Suppressor macrophage treated with lipopolysaccharide for 1 hour (primary cell): ENCODE data around the gene PAPSS1.
"Not testable (repeated sequence)": the region's sequence is repeated elsewhere in the genome, so short reads cannot be mapped to it uniquely, and the experiment has no call there.

ENCODE experiments used
- DNase-seq, 3 donors: peaks; one replicate each; pipeline ENCODE4 v3.0.0-alpha.2; 2020 to 2022

PAPSS1 gene

GRCh38 chr4:107719922-107720722 lies at the start of gene PAPSS1:
Gene PAPSS1 (minus strand): TSS chr4:107720234. CDS start chr4:107720179, 55 bp downstream.
- peak; percentile 96 to 98 (median 97) for DNase-seq

DNA sequence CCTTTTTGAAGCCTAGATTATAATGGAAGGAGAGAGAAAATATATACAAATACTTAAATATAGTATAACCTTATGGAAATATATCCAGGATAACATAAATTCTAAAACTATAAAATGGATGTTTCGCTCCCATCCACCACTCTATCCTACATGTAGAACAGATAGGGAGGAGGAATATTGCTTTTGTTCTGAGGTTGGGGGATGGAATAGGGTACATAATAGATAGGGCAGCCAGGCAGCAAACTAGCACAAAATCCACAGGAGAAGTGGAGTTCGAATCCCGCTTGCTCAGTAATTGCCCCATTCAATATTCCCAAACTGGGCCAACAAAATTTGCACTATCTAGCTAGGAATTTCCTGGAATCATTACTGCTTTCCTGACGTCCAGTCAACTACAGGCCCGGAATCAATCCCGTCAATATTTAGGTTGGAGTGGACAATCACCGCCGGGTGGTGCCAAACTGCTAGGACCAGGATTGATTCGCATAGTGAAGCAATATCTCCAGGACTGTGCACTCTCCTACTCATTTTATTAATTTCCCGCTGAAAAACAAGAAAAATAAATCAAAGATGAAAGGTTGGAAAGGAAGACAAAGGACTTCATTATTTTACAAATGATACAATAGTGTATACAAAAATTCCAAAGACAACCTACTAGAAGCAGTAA lies 40.4 kb upstream of the PAPSS1 start:
- DNase-seq, result no peak

GRCh38 chr4:107757864-107758476 lies 37.9 kb upstream of the PAPSS1 start:
- DNase-seq, result peak; percentile 37 to 82 (median 81)

DNA sequence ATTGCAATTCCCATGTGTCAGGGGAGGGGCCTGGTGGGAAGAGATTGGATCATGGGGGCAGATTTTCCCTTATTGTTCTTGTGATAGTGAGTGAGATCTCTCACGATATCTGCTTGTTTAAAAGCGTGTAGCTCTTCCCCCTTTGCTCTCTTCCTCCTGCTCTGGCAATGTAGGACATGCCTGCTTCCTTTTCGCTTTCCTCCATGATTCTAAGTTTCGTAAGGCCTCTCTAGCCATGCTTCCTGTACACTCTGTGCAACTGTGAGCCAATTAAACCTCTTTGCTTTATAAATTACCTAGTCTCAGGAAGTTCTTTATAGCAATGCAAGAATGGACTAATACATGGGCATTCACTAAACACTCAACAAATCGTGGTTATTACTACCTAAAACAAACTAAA lies 37.2 kb upstream of the PAPSS1 start:
- DNase-seq, result peak; percentile 10 to 31 (median 28)

- DNase-seq, result peak; percentile 69 to 89 (median 76)
Measured at GRCh38 chr4:107755841-107756356, 35.9 kb upstream of the PAPSS1 start.

DNA sequence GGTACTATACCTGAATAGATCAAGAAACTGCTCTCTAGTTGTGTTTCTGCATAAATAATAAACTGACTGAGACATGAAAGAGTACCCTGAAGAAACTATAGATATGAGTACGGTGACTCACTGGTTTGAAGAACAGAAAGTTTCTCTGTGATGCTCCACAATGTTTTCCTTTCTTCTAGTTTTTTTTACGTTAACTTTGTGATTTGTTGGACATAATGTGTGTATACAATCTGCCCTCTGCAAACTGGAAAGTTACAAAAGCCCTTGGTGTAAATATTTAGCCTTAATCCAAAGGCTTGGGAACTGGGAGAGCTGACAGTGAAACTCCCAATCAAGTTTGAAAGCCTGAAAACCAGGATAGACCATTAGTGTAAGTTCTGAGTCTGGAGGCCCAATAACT lies 31.6 kb upstream of the PAPSS1 start:
- DNase-seq, result no peak

DNA sequence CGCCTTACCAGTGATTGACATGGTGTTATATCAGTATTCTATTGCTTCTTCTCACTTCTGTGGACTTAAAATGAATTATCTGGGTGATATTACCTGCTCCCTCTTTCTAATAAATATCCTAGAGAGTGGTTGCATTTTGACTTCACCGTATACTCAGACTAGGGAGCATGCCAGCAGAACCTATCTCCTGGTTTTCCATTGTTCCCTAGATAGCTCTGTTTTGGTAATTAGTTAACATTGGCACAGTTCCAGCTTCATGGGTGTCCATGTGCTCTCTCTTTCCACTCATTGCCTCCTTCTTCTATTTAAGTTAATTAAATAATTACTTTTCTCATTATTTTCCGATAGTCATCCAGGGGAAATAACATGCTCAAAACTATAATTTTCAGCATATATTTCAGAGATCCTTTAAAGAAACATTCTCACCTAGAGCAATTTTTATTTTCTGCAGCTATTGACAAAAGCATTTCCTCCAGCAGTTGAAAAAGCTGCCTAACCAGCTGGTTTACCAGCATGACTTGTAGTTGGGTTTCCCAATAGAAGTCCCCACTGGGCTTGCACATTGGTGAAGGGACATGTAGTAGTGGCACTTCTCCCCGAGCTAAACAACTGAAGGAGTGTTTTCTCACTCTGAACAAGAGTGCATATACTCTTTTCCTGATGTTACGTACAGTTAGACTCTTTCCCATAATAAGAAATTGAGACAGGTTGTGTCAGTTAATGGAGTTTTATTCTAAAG lies 27.9 kb upstream of the PAPSS1 start:
- DNase-seq, result no peak

DNA sequence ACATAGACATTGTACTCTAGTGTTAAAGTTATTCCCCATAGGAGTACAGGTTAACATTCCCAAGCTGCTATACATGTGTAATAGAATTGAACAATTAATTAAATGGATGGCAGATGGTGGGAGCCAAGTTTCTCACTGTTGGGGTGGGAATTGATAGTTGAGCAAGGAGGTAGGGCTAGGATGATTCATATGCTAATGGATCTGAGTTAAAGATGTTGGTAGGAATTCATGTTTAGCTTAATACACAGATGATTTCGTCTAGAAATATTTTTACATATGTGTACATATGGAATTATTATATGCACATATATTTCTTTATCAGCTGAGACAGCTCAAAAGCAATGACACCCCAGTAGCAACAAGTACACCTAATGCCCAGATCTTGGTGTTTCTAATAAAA lies 26.1 kb upstream of the PAPSS1 start:
- DNase-seq, result no peak

DNA sequence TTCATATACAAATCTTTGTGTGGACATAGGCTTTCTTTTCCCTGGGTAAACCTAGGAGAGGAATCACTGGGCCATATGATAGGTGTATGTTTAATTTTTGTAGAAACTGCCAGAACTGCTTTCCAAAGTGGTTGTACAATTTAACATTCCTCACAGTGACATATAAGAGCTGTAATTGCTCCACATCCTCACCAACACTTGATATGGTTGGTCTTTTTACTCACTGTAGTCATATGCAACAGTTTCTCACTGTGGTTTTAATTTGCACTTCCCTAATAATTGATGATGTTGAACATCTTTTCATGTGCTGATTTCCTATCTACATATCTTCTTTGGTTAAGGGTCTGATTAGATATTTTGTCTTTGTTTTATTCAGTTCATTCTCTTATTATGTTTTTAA lies 24.5 kb upstream of the PAPSS1 start:
- no peak for DNase-seq

GRCh38 chr4:107743532-107743931 lies 23.5 kb upstream of the PAPSS1 start:
- no peak for DNase-seq

- no peak for DNase-seq
Measured at GRCh38 chr4:107742791-107743190, 22.8 kb upstream of the PAPSS1 start.

- no peak for DNase-seq
Measured at GRCh38 chr4:107742196-107742595, 22.2 kb upstream of the PAPSS1 start.

GRCh38 chr4:107740950-107741701 lies 21.1 kb upstream of the PAPSS1 start:
- DNase-seq, result no peak

DNA sequence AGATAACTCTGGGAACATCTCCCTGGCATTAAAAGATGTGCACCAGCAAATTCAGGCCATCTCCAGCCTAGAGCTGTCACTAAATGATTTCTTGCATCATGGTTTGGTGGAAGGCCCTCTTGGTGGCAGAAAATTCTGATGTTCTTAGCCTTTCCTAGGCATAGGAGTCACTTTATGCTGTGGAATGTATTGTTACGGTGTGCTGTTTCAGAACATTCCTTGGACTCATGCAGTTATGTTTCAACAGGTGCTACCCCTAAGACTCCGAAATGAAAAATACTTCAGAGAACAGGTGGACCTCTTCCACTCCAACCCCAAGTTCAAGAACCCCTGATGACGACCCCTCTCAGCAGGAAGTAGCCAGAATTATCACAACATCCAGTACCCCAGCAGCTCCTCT lies 20.3 kb upstream of the PAPSS1 start:
- no peak for DNase-seq

- DNase-seq, result no peak
Measured at GRCh38 chr4:107737450-107737849, 17.4 kb upstream of the PAPSS1 start.

GRCh38 chr4:107736924-107737448 lies 17.0 kb upstream of the PAPSS1 start:
- peak; percentile 64 to 71 (median 70) for DNase-seq

DNA sequence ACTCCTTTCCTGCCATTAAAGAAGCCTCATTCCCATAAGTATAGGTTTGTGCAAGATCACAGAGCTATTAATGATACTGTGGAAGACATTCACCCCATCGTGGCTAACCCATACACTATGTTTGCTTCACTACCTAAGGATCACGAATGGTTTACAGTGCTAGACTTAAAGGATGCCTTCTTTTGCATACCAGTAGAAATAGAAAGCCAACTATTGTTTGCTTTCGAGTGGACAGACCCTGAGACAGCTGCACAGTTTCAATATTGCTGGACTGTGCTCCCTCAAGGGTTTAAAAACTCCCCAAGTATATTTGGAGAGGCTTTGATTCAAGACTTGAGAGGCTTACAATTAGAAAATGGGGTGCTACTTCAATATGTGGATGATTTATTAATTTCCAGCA lies 16.0 kb upstream of the PAPSS1 start:
- DNase-seq, result no peak

DNA sequence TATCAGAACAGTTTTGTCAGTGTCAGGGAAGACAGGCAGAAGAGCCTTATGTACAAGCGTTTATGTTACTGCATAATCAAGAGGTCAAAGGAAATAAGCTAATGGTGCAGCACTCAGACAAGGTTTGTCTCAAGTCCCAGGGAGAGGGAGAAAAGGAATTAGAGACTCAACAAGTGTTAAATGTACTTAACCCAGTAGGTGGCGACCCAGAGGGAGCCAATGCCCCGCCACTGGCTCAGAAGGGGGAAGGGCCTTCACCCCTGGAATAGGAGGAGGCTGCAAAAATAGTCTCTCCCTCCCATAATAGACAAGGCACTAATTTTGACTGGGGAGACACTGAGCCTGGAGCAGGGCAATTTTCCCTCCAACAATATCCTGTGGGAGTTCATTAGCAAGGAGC lies 14.1 kb upstream of the PAPSS1 start:
- DNase-seq, result peak; percentile 45 to 64 (median 53)

DNA sequence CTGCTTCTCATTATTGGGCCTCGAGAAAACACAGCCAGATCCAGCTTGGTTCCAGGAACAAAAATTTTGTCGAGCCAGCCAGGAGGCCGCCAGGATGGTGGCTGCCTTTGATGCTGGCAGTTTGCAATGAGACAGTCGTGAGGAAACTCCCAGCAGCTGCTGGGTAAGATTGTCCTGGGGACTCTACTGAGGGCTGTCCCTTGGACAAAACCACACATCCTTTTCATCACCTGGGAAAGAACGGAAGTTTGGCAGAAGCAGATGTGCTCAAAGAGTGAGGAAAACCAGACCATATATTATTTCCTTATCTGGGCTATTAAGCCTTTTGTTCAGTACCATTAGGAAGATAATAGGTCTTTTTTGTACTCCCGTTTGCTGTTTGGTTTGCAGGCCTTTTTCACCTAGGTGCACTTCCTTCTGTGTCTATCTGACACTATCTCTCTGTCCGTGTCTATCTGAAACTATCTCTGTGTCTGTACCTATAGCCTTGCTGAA lies 13.4 kb upstream of the PAPSS1 start:
- DNase-seq, result no peak

DNA sequence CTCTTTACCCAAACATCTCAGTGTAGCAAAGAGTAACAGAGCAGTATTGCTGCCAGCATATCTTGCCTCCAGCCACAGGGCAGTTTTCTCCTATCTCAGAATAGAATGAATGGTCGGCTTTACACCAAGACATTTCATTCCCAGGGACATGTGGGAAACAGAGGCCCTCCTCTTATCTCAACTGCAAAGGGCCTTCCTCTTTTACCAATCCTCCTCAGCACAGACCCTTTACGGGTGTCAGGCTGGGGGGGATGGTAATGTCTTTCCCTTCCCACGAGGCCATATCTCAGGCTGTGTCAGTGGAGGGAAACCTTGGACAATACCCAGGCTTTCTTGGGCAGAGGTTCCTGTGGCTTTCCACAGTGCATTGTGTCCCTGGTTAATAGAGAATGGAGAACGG lies 9.0 kb upstream of the PAPSS1 start:
- not testable (repeated sequence) for DNase-seq

- not testable (repeated sequence) for DNase-seq
Measured at GRCh38 chr4:107726131-107726925, 6.3 kb upstream of the PAPSS1 start.
